Neural crest cell (in vitro differentiated cells): ENCODE data around the gene GJA8. TPM values are rescaled to one million over a fixed set of nuclear protein-coding genes. Genes with fewer than 3 reads are reported as not detected.

Experiments
- DNase-seq: peaks from one replicate; pipeline ENCODE4 v3.0.0; 2021; ENCODE audit warnings: low read depth, mixed read lengths, low spot score
- H3K27ac Mint-ChIP-seq: one replicate; pipeline ENCODE4 v1.8.0; 2021; ENCODE audit warnings: mild to moderate bottlenecking, mixed read lengths; ENCODE audit not compliant: unreplicated experiment
- H3K27me3 Mint-ChIP-seq: 2 replicates; pipeline ENCODE4 v1.8.0; 2021; ENCODE audit warnings: low read depth, mild to moderate bottlenecking, mixed read lengths
- H3K36me3 Mint-ChIP-seq: 2 replicates; pipeline ENCODE4 v1.8.0; 2021; ENCODE audit warnings: low read depth, mild to moderate bottlenecking, mixed read lengths
- H3K4me1 Mint-ChIP-seq: 2 replicates; pipeline ENCODE4 v1.8.0; 2021; ENCODE audit warnings: mixed read lengths
- H3K4me3 Mint-ChIP-seq: one replicate; pipeline ENCODE4 v1.8.0; 2021; ENCODE audit warnings: mild to moderate bottlenecking, mixed read lengths
- H3K9me3 Mint-ChIP-seq: 2 replicates; pipeline ENCODE4 v1.8.0; 2021; ENCODE audit warnings: mixed read lengths
- CTCF ChIP-seq: fragments of 200-600 bp; sonication (generic); conservative IDR thresholded peaks from 2 replicates; pipeline ENCODE4 v1.5.0; 2021; ENCODE audit warnings: antibody characterized with exemption, mild to moderate bottlenecking
- total RNA-seq: library from RNA; stranded (reverse); gene quantifications from 2 replicates; pipeline ENCODE4 v1.2.1, GENCODE V29; 2021

The GJA8 gene
- total RNA-seq, 1 donor from 2014 or later = not detected

DNA sequence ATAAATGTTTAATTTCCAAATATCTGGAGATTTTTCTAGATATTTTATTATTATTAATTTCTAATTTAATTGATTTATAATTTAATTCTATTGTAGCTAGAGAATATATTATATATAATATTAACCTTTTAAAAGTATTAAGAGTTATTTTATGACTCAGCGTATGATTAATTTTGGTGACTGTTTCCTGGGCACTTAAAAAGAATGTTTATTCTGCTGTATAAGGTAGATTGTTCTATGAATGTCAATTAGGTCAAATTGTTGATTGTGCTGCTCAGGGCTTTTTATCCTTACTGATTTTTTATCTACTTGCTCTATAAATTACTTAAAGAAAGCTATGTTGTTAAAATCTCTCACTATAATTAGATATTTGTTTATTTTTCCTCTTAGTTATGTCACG lies 20.1 kb upstream of the GJA8 start:
- Mint-ChIP-seq H3K36me3 (no peaks in the 10 kb centered on the region), H3K4me3 (no peak overlapping the region), H3K4me1 (no peaks in the 10 kb centered on the region), H3K27ac (no peak overlapping the region), H3K9me3 (peaks cover 7% of the 10 kb centered on the region), H3K27me3 (no peaks in the 10 kb centered on the region)
- DNase-seq = no peak
- TF ChIP-seq CTCF = no peak

GRCh38 chr1:147890177-147890790 lies 12.3 kb upstream of the GJA8 start:
- no peaks in the 10 kb centered on the region for H3K9me3 Mint-ChIP-seq
- H3K4me3 Mint-ChIP-seq = no peak overlapping the region
- peaks cover 15% of the 10 kb centered on the region for H3K4me1 Mint-ChIP-seq
- no peaks in the 10 kb centered on the region for H3K36me3 Mint-ChIP-seq
- peak; percentile 87 for DNase-seq
- TF ChIP-seq CTCF = peak; percentile 95
- no peak overlapping the region for H3K27ac Mint-ChIP-seq
- H3K27me3 Mint-ChIP-seq = no peaks in the 10 kb centered on the region

DNA sequence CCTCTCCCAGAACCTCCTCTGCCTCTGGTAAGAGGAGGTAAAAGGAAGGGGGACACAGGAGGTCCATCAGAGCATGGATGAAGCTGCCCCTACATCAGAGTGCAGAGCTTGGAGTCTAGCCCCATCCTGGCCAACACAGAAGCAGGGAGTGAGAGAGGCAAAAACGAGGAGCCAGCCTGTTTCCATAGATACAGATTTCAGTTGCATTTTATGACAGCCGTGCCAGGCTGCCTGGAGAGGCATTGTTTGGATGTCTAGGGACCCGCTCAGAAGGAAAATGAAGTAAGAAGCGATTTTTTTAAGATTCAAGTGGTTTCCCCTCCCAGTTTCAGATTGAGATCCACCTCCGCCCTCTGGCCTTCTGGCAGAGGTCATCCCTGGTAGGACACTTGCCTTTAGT lies 11.5 kb upstream of the GJA8 start:
- Mint-ChIP-seq H3K27me3 (no peaks in the 10 kb centered on the region), H3K36me3 (no peaks in the 10 kb centered on the region), H3K4me1 (peaks cover 15% of the 10 kb centered on the region), H3K4me3 (no peak overlapping the region), H3K27ac (no peak overlapping the region), H3K9me3 (no peaks in the 10 kb centered on the region)
- TF ChIP-seq CTCF = no peak
- DNase-seq = no peak

DNA sequence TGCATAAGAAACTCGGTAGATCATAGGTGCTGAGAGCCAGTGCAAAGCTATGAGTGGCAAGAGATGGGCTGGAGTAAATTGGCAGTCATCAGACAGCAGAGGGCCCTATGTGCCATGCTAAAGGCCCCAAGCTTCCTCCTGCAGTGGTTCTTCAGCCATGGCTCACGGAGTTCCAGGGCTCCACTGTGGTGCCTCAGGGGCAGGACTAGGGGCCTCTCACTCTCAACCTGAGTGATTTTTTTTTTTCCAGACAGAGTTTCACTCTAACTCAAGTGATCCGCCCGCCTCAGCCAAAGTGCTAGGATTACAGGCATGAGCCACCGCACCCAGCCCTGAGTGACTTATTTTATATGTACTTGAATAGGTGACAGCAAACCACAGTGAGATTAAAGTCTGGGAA lies 10.4 kb upstream of the GJA8 start:
- TF ChIP-seq CTCF = no peak
- Mint-ChIP-seq H3K9me3 (no peaks in the 10 kb centered on the region), H3K36me3 (no peaks in the 10 kb centered on the region), H3K4me3 (no peak overlapping the region), H3K27ac (no peak overlapping the region), H3K27me3 (no peaks in the 10 kb centered on the region), H3K4me1 (peaks cover 24% of the 10 kb centered on the region)
- DNase-seq = no peak

DNA sequence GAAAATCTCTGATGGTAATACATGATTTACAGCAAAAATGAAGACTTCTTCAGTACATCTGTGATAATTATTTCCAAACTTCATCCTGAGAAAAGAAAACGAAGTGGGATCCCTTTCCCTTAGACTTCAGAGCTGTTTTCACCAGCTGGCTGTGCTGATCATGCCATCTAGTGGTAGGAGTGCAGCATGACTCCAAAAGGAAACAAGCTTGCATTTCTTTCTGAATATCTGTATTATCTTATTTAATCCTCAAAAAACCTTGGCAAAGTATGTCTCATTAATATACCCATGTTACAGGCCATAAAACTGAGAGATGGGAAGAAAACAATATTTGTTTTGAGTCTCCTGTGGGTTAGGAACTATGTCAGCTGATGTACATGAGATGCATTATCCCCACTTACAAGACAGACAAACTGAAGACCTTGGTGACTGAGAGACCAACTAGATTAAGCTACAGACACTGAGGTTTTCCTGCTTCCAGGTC lies 9.8 kb upstream of the GJA8 start:
- Mint-ChIP-seq H3K4me3 (no peak overlapping the region), H3K27ac (no peak overlapping the region), H3K36me3 (no peaks in the 10 kb centered on the region), H3K4me1 (peaks cover 30% of the 10 kb centered on the region), H3K9me3 (no peaks in the 10 kb centered on the region), H3K27me3 (no peaks in the 10 kb centered on the region)
- peak; percentile 98 for TF ChIP-seq CTCF
- DNase-seq = no peak
